AML-193 (cell line): ENCODE results near the gene SLC11A2.
A peak's percentile ranks its signal among the peaks of the same experiment; 100 is the strongest.

Source experiments
- DNase-seq, 2 experiments: peaks; one replicate each; lab custom pipeline; 2025; lab: John Stamatoyannopoulos, UW

SLC11A2 gene

DNA sequence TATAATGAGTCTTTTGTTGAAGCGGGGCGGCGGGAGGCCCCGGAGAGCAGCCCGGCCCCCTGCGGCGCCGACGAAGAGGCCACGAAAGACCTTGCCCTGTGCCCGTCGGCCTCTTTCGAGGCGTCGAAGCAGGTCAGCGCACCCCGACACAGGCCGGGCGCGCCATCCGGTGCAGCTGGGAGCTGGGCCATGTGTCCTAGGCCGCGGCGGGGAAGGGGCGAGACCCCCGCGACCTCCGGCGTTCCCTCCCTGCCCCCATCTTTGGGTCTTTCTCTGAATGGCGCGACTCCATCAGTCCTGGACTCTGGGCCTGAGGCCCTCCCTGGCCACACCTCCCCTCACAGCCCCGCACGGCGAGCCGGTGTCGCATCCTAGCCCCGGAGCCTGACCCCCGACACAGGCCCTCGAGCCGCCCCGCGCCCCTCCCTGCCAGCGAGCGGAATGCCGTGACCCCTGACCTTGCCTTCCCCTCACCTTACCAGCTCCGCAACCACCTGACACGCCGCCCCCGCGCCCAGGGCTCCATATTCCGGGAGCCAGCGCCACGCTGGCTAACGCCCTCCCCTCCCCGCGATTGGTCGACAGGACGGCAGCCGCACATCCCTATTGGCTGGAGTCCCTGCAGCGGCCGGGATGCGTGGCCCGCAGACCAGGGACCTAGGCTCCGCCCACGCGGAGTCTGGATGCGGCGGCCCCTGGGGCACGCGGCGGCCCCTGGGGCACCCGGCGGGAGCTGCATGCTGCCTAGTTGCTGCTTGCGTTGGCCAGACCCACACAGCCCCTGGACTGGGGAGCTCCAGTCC, at the start of gene SLC11A2:
Gene SLC11A2 (minus strand): TSS at position 549 of the 803 bp plus-strand sequence. CDS start 15,656 bp downstream, outside the sequence.
- DNase-seq, result peak; percentile 82 to 92

DNA sequence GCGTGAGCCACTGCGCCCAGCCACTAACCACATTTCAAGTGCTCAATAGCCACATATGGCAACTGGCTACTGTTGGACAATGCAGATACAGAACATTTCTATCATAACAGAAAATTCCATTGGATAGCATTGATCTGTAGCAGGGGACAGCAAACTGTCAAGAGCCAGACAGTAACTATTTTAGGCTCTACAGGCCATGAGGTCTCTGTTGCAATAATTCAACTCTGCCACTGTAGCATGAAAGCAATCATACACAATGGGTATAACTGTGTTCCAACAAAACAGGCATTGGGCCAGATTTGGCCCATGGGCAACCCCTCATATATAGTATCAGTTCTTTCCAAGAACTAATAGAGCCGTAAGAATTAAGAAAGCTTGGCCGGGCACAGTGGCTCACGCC, 49.2 kb upstream of the SLC11A2 start:
- DNase-seq, result no peak

DNA sequence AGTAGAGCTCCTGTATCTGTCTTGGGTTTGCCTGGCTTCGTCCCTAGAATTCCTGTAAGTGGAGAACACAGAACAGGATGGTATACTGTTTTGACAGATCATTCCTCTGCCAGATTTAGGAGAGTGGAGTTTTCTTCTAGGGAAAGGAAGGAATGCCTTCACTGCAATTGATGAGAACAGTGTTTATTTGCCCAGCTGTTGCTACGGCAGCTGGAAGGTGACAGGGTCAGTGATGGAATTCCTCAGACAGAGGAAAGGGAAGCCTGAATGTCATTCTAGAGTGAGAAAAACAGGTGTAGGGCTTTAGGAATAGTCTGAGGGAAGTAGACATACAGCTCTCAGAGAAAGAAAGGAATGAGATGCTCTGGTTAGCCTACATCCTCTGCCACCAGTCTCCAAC, 45.5 kb upstream of the SLC11A2 start:
- no peak for DNase-seq

DNA sequence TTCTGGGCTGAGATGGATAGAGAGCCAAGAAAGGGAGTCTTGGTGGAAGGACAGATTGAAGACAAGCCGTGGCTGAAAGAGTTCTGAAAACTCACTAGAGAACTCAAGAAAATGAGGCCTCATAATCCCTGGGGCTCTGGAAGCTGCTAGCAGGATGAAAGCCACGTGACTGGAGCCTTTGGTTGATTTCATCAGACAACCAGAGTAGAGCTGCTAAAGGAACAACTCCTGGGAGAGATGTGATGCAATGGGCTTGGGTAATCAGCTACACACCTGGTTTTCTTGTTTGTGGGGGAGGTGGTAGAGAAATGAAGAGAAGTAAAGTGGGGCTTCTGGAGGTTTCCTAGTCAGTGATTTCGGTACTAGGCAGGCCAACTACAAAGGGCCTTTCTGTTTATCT, 43.8 kb upstream of the SLC11A2 start:
- DNase-seq, result no peak

DNA sequence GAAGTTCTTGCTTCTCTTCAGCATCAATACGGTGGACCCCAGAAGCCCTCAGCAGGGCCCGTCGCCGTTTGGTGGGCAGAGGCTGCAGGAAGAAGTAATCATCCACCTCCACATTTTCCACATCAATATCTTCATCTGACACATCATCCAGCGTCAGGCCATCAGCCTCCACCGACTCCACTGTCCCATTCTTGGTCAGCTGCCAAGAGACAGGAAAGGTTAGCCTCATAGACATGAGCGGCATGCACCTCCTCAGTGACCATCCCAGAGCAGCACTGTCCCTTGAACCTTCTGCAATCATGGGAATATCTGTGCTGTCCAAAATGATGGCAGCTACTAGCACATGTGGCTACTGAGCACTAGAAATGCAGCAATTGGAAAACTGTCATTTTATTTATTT, 41.6 kb upstream of the SLC11A2 start:
- no peak for DNase-seq

DNA sequence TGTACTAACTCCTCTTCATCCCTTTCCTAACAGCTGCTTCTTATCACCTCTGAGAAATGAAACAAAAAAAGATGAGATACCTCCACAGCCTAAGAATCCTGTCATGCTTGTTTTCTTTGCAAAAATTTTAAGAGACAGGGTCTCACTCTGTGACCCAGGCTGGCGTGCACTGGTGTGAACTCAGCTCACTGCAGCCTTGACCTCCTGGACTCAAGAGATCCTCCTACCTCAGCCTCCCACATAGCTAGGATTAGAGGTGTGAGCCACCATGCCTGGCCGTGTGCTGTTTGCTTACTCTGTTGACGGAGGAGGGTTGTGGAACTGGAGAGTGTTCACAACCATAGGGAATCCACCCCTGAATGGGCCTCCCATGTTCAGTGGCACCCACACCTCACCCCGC, 41.0 kb upstream of the SLC11A2 start:
- DNase-seq, result no peak

DNA sequence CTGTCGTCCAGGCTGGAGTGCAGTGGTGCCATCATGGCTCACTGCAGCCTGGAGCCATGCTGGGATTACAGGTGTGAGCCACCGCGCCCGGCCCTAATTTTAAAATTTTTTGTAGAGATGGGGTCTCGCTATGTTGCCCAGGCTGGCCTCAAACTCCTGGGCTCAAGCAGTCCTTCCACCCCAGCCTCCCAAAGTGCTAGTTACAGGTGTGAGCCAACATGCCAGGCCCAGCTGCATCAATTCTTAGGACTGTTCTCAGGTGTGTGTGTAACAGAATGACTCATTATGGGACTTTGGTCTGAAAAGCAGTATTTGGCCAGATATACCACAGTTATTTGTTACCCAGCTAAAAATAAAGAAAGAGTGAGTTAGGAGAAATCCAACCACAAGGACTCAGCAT, 39.3 kb upstream of the SLC11A2 start:
- DNase-seq, result no peak

DNA sequence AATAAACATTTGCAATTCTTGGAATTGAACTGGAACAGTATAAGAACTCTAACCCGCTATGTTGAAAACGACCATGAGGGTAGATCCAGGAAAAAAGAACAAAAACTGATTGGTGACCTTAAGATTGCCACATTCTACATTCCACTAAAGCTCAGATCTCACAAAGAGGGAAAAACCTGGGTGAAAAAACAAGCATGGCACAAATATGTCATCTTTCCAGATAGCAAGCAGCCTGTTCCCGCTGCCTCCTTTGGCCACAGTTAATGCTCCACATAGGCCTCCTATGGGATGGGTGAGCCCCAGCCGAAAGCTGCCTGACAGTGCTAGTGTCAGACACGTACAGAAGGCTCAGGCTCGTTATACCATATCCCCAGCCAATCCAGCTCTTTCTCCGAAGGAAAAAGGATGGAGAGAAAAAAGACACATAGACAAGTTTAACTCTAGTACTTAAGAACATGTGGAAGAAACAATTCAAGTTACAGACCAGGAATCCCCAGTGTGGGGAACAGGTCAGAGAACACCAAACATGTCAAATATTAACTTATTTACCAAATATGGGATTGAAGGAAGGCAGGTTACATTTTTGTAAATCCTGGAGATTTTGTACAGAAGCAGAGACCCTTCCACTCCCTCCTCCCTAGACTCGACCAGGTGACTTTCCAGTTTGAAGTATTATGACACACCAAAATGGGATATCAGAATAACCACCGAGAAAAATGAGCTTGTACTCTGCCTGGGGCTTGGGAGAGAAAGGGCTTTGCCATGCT, 36.6 kb upstream of the SLC11A2 start:
- DNase-seq, result no peak

DNA sequence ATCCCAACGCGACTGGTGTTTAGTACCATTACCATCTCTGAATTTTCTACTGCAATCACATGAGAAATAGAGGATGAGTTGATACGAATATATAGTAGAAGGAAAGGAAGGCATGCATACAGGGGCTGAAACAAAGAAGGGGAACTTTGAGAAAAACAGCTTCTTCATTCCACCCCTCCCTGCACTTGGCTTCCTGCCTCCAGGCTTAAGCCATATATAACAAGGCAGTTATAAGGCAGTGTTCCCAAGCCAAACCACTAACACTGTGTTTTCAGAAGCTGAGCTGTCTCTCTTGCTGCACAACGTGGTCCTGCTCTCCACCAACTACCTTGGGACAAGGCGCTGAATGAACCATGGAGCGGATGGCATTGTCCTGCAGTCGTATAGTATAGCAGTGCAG, 32.9 kb upstream of the SLC11A2 start:
- no peak for DNase-seq

DNA sequence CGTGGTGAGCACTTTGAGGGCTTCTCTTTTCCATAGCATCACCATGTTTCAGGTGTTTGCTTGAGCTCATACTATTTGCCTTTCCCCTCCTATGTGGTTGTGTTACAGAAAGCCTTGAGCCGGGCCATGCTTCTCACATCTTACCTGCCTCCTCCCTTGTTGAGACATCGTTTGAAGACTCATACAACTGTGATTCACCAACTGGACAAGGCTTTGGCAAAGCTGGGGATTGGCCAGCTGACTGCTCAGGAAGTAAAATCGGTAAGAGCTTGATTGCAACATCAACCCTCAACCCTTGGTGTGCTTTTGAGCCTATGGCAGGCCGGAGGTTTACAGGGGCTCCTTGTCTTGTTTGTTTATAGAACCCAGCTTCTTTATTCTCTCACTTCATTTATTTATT, 30.1 kb upstream of the SLC11A2 start:
- DNase-seq, result peak; percentile 64 to 66

DNA sequence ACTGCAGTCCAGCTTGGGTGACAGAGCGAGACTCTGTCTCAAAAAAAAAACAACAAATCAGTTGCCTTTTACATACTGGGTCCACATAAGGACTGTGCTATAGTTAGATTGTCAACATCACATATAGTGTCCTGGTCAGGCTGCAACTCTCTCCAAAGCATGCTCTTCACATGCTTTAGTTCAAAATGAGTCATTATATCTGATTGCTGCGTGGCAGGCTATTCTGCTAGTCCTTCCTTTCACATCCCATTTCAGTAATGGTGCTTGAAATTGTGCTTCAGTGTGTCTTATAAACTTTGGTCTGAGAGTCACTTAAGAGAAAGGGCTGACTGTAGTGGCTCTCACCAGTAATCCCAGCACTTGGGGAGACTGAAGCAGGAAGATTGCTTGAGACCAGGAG, 28.9 kb upstream of the SLC11A2 start:
- DNase-seq, result no peak

DNA sequence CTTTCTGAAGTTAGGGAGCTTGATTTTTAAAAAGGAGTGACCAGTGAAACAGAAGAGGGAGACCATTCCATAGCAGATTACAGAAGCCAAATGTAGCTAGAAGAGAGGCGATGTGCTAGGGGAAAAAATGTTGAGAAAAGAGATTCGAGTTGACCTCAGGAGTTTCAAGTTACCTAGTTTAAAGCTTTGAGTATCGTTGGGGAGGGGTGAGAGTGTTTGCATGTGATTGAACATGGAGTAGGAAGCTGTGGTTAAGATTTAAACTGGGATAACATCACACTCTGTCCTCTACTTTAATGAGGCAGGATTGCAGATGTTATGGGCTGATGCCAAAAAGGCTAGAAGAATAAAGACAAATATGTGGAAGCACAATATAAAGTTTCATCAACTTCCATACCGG, 25.6 kb upstream of the SLC11A2 start:
- no peak for DNase-seq

DNA sequence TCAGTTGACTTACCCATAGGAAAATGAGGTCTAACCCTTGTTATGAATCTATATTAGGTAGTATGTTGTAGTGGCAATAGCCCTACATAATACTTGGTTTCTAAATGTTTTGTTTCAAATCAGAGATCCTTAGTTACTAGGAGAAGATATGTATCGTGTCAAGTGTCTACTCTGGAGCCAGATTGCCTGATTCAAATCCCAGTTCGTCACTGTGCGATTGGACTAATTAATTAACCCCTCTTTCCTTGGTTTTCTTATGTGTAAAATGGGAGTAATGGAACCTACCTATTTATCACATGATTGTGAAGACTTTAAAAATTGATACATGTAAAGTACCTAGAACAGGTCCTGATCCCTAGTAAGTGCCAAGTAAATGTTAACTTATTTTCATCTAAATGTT, 23.3 kb upstream of the SLC11A2 start:
- no peak for DNase-seq

DNA sequence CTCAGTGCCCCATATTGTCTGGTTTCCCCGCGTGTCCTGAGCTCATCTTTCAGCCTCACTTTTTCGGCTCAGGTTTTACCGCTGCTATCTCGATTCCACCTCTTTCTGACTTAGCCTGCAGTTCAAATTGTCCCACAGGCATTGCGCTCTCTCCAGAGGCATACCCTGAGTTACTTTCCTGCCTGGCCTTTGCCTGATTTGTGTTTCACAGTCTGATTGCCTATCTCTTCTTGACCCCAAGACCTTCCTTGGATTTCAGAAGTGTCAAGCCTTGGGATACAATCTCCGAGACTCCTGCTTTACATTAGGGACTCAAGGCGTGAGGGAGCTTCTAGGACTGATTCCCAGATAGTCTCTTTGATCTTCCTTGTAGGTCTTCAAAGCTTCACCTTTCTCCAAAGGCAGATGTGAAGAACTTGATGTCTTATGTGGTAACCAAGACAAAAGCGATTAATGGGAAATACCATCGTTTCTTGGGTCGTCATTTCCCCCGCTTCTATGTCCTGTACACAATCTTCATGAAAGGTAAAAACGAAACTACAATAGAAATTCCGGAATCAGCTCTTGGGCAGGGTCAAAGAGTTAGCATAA, 22.6 kb upstream of the SLC11A2 start:
- DNase-seq, result no peak

DNA sequence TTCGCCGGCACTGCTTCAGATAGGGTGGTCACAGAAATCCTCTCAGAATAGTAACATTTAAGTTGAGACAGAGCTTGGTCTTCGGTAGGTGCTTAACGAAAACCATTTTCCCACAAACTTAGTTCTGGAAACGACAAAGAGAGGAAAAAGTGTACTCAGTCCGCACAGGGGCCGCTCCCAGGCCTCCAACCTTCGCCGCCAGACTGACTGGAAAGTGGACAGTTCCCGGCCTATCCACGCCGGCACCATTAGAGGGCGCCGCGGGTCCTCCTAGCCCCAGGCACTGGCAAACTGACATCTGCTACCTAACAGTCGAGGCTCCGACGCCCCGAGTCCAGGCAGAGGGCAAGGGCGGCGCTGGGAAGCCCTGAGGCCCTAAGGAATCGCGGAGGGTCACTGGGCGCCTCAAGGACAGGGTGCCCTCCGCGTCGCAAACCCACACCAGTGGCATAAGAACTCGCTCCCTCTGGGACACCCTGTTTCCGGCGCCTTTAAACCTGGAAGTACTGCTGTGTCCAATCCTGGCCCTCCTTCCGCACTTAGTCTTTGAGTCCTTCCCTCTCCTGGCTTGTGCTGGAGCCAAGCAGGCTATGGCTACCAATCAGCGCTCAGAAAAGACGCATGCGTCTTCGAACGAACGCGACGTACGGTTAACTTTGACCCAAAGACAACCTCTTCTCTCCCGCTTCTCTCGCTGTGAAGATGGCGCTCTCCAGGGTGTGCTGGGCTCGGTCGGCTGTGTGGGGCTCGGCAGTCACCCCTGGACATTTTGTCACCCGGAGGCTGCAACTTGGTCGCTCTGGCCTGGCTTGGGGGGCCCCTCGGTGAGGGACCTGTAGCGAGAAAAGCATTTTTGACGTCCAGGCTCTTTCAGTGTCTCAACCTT, 21.7 kb upstream of the SLC11A2 start, which contains the start of gene LETMD1:
Gene LETMD1 (plus strand): TSS at position 673 of the 886 bp plus-strand sequence. CDS start 30 bp downstream, at position 703.
- DNase-seq, result peak; percentile 98

DNA sequence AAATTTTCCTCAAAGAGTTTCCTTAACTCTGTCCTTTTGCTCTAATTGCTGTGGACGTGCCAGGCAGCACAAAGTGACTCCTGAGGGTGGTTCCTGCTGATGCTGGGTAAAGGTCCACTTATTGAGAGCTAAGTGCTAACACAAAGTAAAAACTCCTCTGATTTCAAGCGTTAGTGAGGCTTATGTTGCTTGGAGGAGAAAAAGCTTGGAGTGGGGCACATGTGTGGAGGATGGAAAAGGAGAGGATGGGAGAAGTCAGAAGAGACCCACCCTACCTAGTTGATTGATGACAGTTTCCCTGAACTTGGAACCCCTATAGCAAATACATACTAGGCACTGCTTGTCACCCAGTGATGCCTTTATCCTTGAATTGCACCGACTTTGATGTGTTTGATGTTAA, 10.1 kb upstream of the SLC11A2 start:
- no peak for DNase-seq

DNA sequence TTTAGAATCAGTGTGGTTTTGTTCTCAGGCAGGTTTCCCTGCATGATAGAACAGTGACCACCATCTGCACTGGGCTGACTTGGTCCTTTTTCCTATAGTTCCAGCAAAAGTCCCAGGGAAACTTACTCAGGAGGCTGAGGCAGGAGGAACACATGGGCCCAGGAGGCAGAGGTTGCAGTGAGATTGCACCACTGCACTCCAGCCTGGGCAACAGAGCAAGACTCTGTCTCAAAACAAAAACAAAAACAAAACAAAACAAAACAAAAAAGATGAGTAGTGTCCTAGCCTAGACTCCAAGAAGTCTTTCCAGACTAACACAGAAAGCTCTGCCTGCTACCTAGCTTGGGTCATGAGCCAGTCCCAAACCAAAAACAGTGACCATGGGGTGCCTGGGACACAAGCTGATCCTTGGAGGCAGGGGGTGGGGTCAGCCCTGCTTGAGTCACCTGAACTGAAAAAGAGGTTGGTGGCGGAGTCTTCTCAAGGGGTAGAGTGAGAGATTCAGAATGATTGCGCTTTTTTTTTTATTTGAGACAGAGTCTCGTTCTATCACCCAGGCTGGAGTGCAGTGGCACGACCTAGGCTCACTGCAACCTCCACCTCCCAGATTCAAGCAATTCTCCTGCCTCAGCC, 7.4 kb upstream of the SLC11A2 start:
- DNase-seq, result no peak

DNA sequence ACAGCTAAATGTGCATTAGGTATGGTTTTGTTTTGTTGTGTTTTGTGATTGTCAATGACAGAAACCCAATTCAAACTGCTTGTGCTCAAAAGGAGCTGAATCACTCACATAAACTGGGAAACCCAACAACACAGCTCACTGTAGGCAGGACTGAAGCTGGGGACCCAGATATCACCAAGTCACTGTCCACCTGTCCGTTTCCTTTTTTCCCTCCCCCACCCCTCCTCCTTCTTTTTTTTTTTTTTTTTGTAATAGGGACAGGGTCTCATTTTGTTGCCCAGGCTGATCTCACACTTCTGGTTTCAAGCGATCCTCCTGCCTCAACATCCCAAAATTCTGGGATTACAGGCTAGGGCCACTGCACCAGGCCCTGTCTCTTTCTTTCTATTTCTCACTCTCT, 6.9 kb upstream of the SLC11A2 start:
- no peak for DNase-seq

DNA sequence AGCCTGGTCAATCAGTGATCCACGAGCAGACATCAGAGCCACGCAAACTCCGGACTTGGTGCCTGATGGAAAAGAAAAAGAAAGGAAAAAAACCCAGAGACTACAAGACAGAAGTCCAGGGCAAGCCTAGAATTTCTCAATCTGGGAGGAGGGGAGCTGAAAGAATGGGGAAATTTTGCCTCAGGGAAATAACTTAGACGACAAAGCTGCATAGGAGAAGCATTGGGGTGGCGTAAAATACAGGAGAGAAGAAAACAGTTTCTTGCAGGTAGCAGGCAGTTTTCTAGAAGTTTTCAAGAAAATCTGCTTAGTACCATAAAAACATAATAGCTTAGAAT, 2.6 kb upstream of the SLC11A2 start:
- no peak for DNase-seq

DNA sequence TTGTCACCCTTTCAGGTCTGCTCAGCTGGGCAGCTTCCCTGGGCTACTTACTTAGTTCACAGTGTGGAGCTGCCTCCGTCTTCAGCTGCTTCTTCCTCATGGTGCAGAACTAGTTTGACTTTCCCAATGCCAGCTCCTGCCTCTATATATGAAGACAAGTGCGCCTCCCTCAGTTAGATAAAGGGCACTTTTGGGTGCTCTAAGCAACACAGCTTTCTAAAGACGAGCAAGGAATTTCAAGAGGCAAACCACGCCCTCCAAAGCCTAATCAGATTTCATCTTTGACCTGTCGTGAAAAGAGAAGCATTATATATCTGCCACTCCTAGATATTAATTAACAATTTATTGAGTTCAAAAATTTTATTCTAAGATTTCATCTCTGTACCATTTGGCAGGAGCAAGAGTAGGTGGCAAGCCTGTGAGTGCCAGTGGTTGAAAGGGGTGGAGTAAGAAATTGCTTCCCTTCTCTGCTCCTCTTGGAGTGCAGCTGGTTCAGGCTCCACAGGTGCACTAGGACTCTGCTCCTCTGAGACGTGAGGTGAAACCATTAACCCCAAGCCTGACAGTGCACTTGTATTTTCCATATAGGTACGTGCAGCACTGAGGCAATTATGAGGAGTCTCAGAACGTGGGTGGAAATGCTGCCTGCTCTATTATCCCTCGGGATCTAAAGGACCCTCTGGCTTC, 2.1 kb upstream of the SLC11A2 start:
- DNase-seq, result peak; percentile 94 to 95

DNA sequence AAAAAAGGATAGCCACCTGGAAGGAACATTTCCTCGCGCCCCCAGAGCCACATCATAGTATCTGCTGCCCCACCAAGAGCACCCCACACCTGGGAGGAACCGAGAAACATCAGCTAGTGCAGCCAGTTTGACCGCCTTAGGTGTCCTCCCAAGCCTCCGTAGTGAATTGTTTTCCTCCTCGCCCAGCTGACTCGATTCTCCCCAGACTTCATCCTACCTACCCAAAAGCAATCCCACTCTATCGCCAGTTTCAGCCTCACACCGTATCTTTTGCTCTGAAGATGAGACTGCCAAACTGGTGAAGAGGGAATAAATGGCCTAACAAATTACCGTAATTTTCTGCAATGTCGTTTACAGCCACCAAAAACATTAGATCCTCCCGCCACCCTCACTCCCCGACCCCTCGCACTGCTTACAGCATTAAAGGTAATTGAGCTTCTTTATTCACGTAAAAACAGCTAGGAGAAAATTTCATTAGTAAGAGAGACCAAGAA, 1.2 kb upstream of the SLC11A2 start:
- no peak for DNase-seq
